ENCODE measurements around the gene TCTN3.

DNA sequence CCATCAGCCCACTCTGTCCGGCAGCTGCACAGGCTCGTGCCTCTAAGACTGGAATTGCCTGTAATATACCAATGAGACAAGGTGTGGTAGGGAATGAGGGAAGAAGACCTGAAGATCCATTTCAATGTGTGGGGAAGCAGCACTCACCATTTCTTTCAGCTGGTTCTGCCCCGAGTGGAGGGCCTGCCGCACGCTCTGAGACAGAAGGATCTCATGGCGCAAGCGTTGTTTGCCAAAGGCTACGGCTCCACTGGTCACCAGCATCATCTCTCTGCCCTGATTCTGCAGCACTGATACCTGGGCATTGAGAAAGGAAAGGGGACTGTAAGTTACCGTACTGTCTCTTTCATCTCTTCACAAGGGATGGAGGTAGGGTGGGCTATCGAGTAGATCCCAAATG, 56.6 kb downstream of the TCTN3 start:
- TF ChIP-seq, protein P1, sequence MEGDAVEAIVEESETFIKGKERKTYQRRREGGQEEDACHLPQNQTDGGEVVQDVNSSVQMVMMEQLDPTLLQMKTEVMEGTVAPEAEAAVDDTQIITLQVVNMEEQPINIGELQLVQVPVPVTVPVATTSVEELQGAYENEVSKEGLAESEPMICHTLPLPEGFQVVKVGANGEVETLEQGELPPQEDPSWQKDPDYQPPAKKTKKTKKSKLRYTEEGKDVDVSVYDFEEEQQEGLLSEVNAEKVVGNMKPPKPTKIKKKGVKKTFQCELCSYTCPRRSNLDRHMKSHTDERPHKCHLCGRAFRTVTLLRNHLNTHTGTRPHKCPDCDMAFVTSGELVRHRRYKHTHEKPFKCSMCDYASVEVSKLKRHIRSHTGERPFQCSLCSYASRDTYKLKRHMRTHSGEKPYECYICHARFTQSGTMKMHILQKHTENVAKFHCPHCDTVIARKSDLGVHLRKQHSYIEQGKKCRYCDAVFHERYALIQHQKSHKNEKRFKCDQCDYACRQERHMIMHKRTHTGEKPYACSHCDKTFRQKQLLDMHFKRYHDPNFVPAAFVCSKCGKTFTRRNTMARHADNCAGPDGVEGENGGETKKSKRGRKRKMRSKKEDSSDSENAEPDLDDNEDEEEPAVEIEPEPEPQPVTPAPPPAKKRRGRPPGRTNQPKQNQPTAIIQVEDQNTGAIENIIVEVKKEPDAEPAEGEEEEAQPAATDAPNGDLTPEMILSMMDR (conservative IDR thresholded peaks at IDR 0.05; ENCODE audit: low read depth, low read length) = no peak
- no peak for TF ChIP-seq EZH2 (IDR thresholded peaks at IDR 0.05; ENCODE audit: low read length, unreplicated experiment)
- TF ChIP-seq EZH2phosphoT487 (IDR thresholded peaks at IDR 0.05; ENCODE audit: borderline replicate concordance, low read length) = no peak
